IPS-18a (cell line): ENCODE results near the gene IQSEC2.

Experiments used
- H3K27ac ChIP-seq: one replicate; pipeline ENCODE4 v1.5.1; 2013; ENCODE audit warnings: low read length
- H3K27me3 ChIP-seq: one replicate; pipeline ENCODE4 v1.6.1; 2013; ENCODE audit warnings: mild to moderate bottlenecking, low read length; ENCODE audit not compliant: control insufficient read depth, insufficient read depth
- H3K36me3 ChIP-seq: one replicate; pipeline ENCODE4 v1.6.1; 2013; ENCODE audit warnings: low read depth, low read length; ENCODE audit not compliant: control insufficient read depth
- H3K4me1 ChIP-seq: one replicate; pipeline ENCODE4 v1.6.1; 2013; ENCODE audit warnings: low read depth, low read length; ENCODE audit not compliant: control insufficient read depth
- H3K4me3 ChIP-seq: one replicate; pipeline ENCODE4 v1.5.1; 2013; ENCODE audit warnings: low read length
- H3K9ac ChIP-seq: one replicate; pipeline ENCODE4 v1.6.1; 2013; ENCODE audit warnings: mild to moderate bottlenecking, low read length, moderate library complexity
- H3K9me3 ChIP-seq: one replicate; pipeline ENCODE4 v1.6.1; 2013; ENCODE audit warnings: low read depth, low read length; ENCODE audit not compliant: control insufficient read depth

IQSEC2 gene

GRCh38 chrX:53300157-53300556 lies 18.8 kb upstream of the IQSEC2 start:
- Histone ChIP-seq H3K27me3 (no peaks in the 10 kb centered on the region), H3K36me3 (no peaks in the 10 kb centered on the region), H3K9ac (no peak overlapping the region), H3K4me1 (no peaks in the 10 kb centered on the region), H3K4me3 (no peak overlapping the region), H3K27ac (no peak overlapping the region), H3K9me3 (peaks cover 6% of the 10 kb centered on the region)

GRCh38 chrX:53294024-53294648 lies 12.8 kb upstream of the IQSEC2 start:
- H3K4me1 ChIP-seq = no peaks in the 10 kb centered on the region
- H3K27ac ChIP-seq = no peak overlapping the region
- peaks cover 4% of the 10 kb centered on the region for H3K9me3 ChIP-seq
- no peaks in the 10 kb centered on the region for H3K36me3 ChIP-seq
- no peak overlapping the region for H3K4me3 ChIP-seq
- H3K27me3 ChIP-seq = no peaks in the 10 kb centered on the region
- H3K9ac ChIP-seq = no peak overlapping the region

- Histone ChIP-seq H3K9me3 (no peaks in the 10 kb centered on the region), H3K9ac (no peak overlapping the region), H3K4me1 (peaks cover 3% of the 10 kb centered on the region), H3K27me3 (no peaks in the 10 kb centered on the region), H3K27ac (no peak overlapping the region), H3K4me3 (no peak overlapping the region), H3K36me3 (no peaks in the 10 kb centered on the region)
Measured at GRCh38 chrX:53291596-53291995, 10.2 kb upstream of the IQSEC2 start.

GRCh38 chrX:53290441-53291041 lies 9.2 kb upstream of the IQSEC2 start:
- Histone ChIP-seq H3K4me3 (no peak overlapping the region), H3K27ac (no peak overlapping the region), H3K36me3 (no peaks in the 10 kb centered on the region), H3K27me3 (no peaks in the 10 kb centered on the region), H3K4me1 (peaks cover 3% of the 10 kb centered on the region), H3K9ac (no peak overlapping the region), H3K9me3 (no peaks in the 10 kb centered on the region)

GRCh38 chrX:53288189-53288588 lies 6.8 kb upstream of the IQSEC2 start:
- no peak overlapping the region for H3K27ac ChIP-seq
- no peaks in the 10 kb centered on the region for H3K9me3 ChIP-seq
- H3K9ac ChIP-seq = no peak overlapping the region

GRCh38 chrX:53287493-53288138 lies 6.2 kb upstream of the IQSEC2 start:
- H3K9ac ChIP-seq = no peak overlapping the region

More at GRCh38 chrX:53288189-53288588, 6.8 kb upstream of the IQSEC2 start:
- no peak overlapping the region for H3K4me3 ChIP-seq
- no peaks in the 10 kb centered on the region for H3K27me3 ChIP-seq
- H3K4me1 ChIP-seq = peaks cover 3% of the 10 kb centered on the region
- H3K36me3 ChIP-seq = no peaks in the 10 kb centered on the region

GRCh38 chrX:53286171-53286570 lies 4.8 kb upstream of the IQSEC2 start:
- H3K4me1 ChIP-seq = peaks cover 3% of the 10 kb centered on the region
- no peak overlapping the region for H3K4me3 ChIP-seq
- no peak overlapping the region for H3K27ac ChIP-seq
- H3K9ac ChIP-seq = no peak overlapping the region
- no peaks in the 10 kb centered on the region for H3K27me3 ChIP-seq
- no peaks in the 10 kb centered on the region for H3K36me3 ChIP-seq
- no peaks in the 10 kb centered on the region for H3K9me3 ChIP-seq

More at GRCh38 chrX:53287493-53288138, 6.2 kb upstream of the IQSEC2 start:
- H3K4me1 ChIP-seq = peaks cover 3% of the 10 kb centered on the region
- no peaks in the 10 kb centered on the region for H3K27me3 ChIP-seq
- H3K27ac ChIP-seq = no peak overlapping the region
- H3K36me3 ChIP-seq = no peaks in the 10 kb centered on the region
- no peak overlapping the region for H3K4me3 ChIP-seq
- no peaks in the 10 kb centered on the region for H3K9me3 ChIP-seq

GRCh38 chrX:53285591-53285990 lies 4.2 kb upstream of the IQSEC2 start:
- peaks cover 3% of the 10 kb centered on the region for H3K4me1 ChIP-seq
- no peaks in the 10 kb centered on the region for H3K36me3 ChIP-seq
- H3K9me3 ChIP-seq = no peaks in the 10 kb centered on the region
- H3K9ac ChIP-seq = no peak overlapping the region
- H3K4me3 ChIP-seq = no peak overlapping the region
- no peak overlapping the region for H3K27ac ChIP-seq
- H3K27me3 ChIP-seq = no peaks in the 10 kb centered on the region

- no peaks in the 10 kb centered on the region for H3K27me3 ChIP-seq
- no peaks in the 10 kb centered on the region for H3K36me3 ChIP-seq
- no peaks in the 10 kb centered on the region for H3K9me3 ChIP-seq
- H3K4me1 ChIP-seq = peaks cover 6% of the 10 kb centered on the region
- no peak overlapping the region for H3K27ac ChIP-seq
- H3K4me3 ChIP-seq = no peak overlapping the region
- H3K9ac ChIP-seq = no peak overlapping the region
Measured at GRCh38 chrX:53284684-53285447, 3.5 kb upstream of the IQSEC2 start.

GRCh38 chrX:53283567-53283966 lies 2.2 kb upstream of the IQSEC2 start:
- Histone ChIP-seq H3K36me3 (no peaks in the 10 kb centered on the region), H3K9me3 (no peaks in the 10 kb centered on the region), H3K4me3 (no peak overlapping the region), H3K4me1 (peaks cover 6% of the 10 kb centered on the region), H3K9ac (no peak overlapping the region), H3K27ac (no peak overlapping the region), H3K27me3 (no peaks in the 10 kb centered on the region)

- Histone ChIP-seq H3K27ac (no peak overlapping the region), H3K36me3 (no peaks in the 10 kb centered on the region), H3K9me3 (no peaks in the 10 kb centered on the region), H3K4me1 (peaks cover 6% of the 10 kb centered on the region), H3K4me3 (no peak overlapping the region), H3K9ac (no peak overlapping the region), H3K27me3 (no peaks in the 10 kb centered on the region)
Measured at GRCh38 chrX:53283099-53283498, 1.7 kb upstream of the IQSEC2 start.
